Liver (tissue), 9 donors: ENCODE data around the gene CMIP. TPM values are rescaled to one million over a fixed set of nuclear protein-coding genes. Genes with fewer than 3 reads are reported as not detected.

ENCODE experiments used
- DNase-seq: peaks from one replicate; pipeline ENCODE4 v3.0.0-alpha.2; 2017; ENCODE audit warnings: low spot score
- H3K27ac ChIP-seq, 2 donors: one replicate each; pipeline ENCODE4 v1.7.0; 2013; ENCODE audit warnings: inconsistent platforms in 2 of 2, low read length in 2 of 2, control low read depth in 1 of 2, low read depth in 1 of 2, mild to moderate bottlenecking in 1 of 2
- H3K27me3 ChIP-seq, 4 donors: one replicate each; pipeline versions ENCODE4 v1.6.1 to v1.7.0; 2013; ENCODE audit warnings: low read length in 3 of 4, inconsistent platforms in 1 of 4, mild to moderate bottlenecking in 1 of 4, moderate library complexity in 1 of 4; ENCODE audit not compliant: control insufficient read depth in 4 of 4, insufficient read depth in 4 of 4
- H3K36me3 ChIP-seq, 4 donors: one replicate each; pipeline versions ENCODE4 v1.6.1 to v1.7.0; 2013; ENCODE audit warnings: low read length in 3 of 4, mild to moderate bottlenecking in 3 of 4, low read depth in 1 of 4, moderate library complexity in 1 of 4; ENCODE audit not compliant: control insufficient read depth in 4 of 4, insufficient read depth in 3 of 4
- H3K4me1 ChIP-seq, 4 donors: one replicate each; pipeline versions ENCODE4 v1.6.1 to v1.7.0; 2013; ENCODE audit warnings: low read length in 3 of 4, mild to moderate bottlenecking in 3 of 4, moderate library complexity in 1 of 4; ENCODE audit not compliant: control insufficient read depth in 4 of 4, insufficient read depth in 4 of 4
- H3K4me3 ChIP-seq, 3 donors: one replicate each; pipeline versions ENCODE4 v1.6.1 to v1.7.0; 2013; ENCODE audit warnings: low read length in 3 of 3, control low read depth in 1 of 3, low read depth in 1 of 3, mild to moderate bottlenecking in 1 of 3
- H3K9ac ChIP-seq, 2 donors: one replicate each; pipeline ENCODE4 v1.7.0; 2013; ENCODE audit warnings: low read length in 2 of 2, mild to moderate bottlenecking in 2 of 2, moderate library complexity in 2 of 2, control low read depth in 1 of 2, low read depth in 1 of 2
- H3K9me3 ChIP-seq, 4 donors: one replicate each; pipeline versions ENCODE4 v1.6.1 to v1.7.0; 2013; ENCODE audit warnings: low read length in 3 of 4; ENCODE audit not compliant: control insufficient read depth in 4 of 4
- EGR1 ChIP-seq, 2 donors: IDR thresholded peaks; 2 replicates each; pipeline ENCODE4 v1.6.1; 2016 to 2018; ENCODE audit warnings: antibody characterized with exemption in 2 of 2, low read depth in 2 of 2
- FOXA1 ChIP-seq: IDR thresholded peaks from 2 replicates; pipeline ENCODE4 v1.6.1; 2016; ENCODE audit warnings: antibody characterized with exemption
- FOXA2 ChIP-seq: IDR thresholded peaks from 2 replicates; pipeline ENCODE4 v1.6.1; 2016; ENCODE audit warnings: antibody characterized with exemption
- GABPA ChIP-seq, 2 donors: IDR thresholded peaks in 1 of 2; conservative IDR thresholded peaks in 1 of 2; 2 replicates each; pipeline ENCODE4 v1.6.1; 2016; ENCODE audit warnings: antibody characterized with exemption in 2 of 2, mild to moderate bottlenecking in 1 of 2, moderate library complexity in 1 of 2
- HNF4A ChIP-seq, 2 donors: conservative IDR thresholded peaks; 2 replicates each; pipeline ENCODE4 v1.6.1; 2016; ENCODE audit warnings: antibody characterized with exemption in 2 of 2, mild to moderate bottlenecking in 2 of 2
- HNF4G ChIP-seq: IDR thresholded peaks from 2 replicates; pipeline ENCODE4 v1.6.1; 2016; ENCODE audit warnings: antibody characterized with exemption
- JUND ChIP-seq, 2 donors: IDR thresholded peaks; 2 replicates each; pipeline ENCODE4 v1.6.1; 2016; ENCODE audit warnings: antibody characterized with exemption in 2 of 2
- NR2F2 ChIP-seq: IDR thresholded peaks from 2 replicates; pipeline ENCODE4 v1.6.1; 2016; ENCODE audit warnings: antibody characterized with exemption
- RAD21 ChIP-seq, 2 donors: IDR thresholded peaks; 2 replicates each; pipeline ENCODE4 v1.6.1; 2016; ENCODE audit warnings: antibody characterized with exemption in 2 of 2, mild to moderate bottlenecking in 2 of 2
- RXRA ChIP-seq, 2 donors: IDR thresholded peaks; 2 replicates each; pipeline ENCODE4 v1.6.1; 2017 to 2018; ENCODE audit warnings: antibody characterized with exemption in 2 of 2, mild to moderate bottlenecking in 1 of 2
- SP1 ChIP-seq: IDR thresholded peaks from 2 replicates; pipeline ENCODE4 v1.6.1; 2018; ENCODE audit warnings: antibody characterized with exemption, mild to moderate bottlenecking
- TAF1 ChIP-seq: conservative IDR thresholded peaks from 2 replicates; pipeline ENCODE4 v1.6.1; 2016; ENCODE audit warnings: antibody characterized with exemption, mild to moderate bottlenecking
- YY1 ChIP-seq: IDR thresholded peaks from 2 replicates; pipeline ENCODE4 v1.6.1; 2016; ENCODE audit warnings: antibody characterized with exemption, mild to moderate bottlenecking
- WGBS: extraction: QIAGEN DNeasy Blood & Tissue Kit; methylation state at CpG from one replicate; pipeline ENCODE4 v1.1.7; 2013; 5-methylcytosine and 5-hydroxymethylcytosine counted together
- polyA plus RNA-seq, 2 donors: library from polyadenylated mRNA; stranded (reverse) in 1 of 2; unstranded in 1 of 2; fragments of 200-250 nt in 1 of 2; fragments of >200 nt in 1 of 2; fragmentation: Nextera tagmentation in 1 of 2; extraction: Ambion mirVana in 1 of 2; gene quantifications; one replicate each; pipeline versions ENCODE4 v1.2.1 to v1.2.3, GENCODE V29; 2013 to 2015
- total RNA-seq, 2 donors: library from RNA; depleted of rRNA; stranded (reverse); fragments of >200 nt; gene quantifications; one replicate each; pipeline ENCODE4 v1.2.3, GENCODE V29; 2014
- TF ChIP-seq, protein P1 (sequence below): IDR thresholded peaks from 2 replicates; pipeline ENCODE4 v1.6.1; 2016; ENCODE audit warnings: antibody characterized with exemption
- TF ChIP-seq, protein P2 (sequence below): IDR thresholded peaks from 2 replicates; pipeline ENCODE4 v1.6.1; 2016; ENCODE audit warnings: antibody characterized with exemption
- TF ChIP-seq, protein P3 (sequence below): IDR thresholded peaks from 2 replicates; pipeline ENCODE4 v1.6.1; 2016; ENCODE audit warnings: antibody characterized with exemption
- TF ChIP-seq, protein P4 (sequence below): fragments of 150-350 bp; IDR thresholded peaks from 2 replicates; pipeline ENCODE4 v1.5.1; 2017; ENCODE audit warnings: improper control_type of control experiment, low read depth, low read length; ENCODE audit not compliant: missing input control
- TF ChIP-seq, protein P5 (sequence below): IDR thresholded peaks from 2 replicates; pipeline ENCODE4 v1.6.1; 2016; ENCODE audit warnings: antibody characterized with exemption, mild to moderate bottlenecking
- donor health status: healthy.
- donor health status: healthy.
- donor health status: healthy.
- donor health status: healthy.
- donor health status: healthy.

Gene CMIP
- total and polyA plus RNA-seq, 4 donors = 1.7 to 15.6 (median 10.1) TPM

DNA sequence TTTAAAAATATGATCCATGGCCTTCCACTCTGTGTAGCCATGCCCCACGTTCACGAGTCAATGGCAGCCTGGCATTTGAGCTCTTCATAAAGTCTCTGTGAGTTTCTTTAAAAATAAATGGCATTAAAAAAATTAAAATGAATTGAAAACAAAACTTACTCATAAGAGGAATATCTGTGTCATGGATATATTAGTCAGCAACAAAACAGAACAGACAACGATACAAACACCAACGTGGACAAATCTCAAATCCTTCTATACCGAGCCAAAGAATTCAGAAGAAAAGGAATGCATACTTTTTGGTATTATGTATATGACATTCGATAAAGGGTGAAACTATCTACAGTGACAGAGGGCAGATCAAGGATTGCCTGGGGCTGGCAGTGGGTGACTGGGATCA is 8.2 kb upstream of the CMIP start:
- no peak for DNase-seq
- no peaks in the 10 kb centered on the region for H3K9me3 ChIP-seq
- H3K27ac ChIP-seq = no peak overlapping the region
- no peak overlapping the region for H3K9ac ChIP-seq
- H3K36me3 ChIP-seq = no peaks in the 10 kb centered on the region
- TF ChIP-seq GABPA (IDR thresholded peaks at IDR 0.05 in 1 of 2, conservative IDR thresholded peaks at IDR 0.05 in 1 of 2) (no peak), HNF4A (conservative IDR thresholded peaks at IDR 0.05) (no peak), NR2F2 (no peak), HNF4G (no peak)
- WGBS = 95% methylated on average over 6 of the region's 6 CpGs
- H3K4me1 ChIP-seq = peaks cover 0 to 6% (median 2%) of the 10 kb centered on the region in 4 donors
- no peaks in the 10 kb centered on the region for H3K27me3 ChIP-seq
- no peak overlapping the region for H3K4me3 ChIP-seq

DNA sequence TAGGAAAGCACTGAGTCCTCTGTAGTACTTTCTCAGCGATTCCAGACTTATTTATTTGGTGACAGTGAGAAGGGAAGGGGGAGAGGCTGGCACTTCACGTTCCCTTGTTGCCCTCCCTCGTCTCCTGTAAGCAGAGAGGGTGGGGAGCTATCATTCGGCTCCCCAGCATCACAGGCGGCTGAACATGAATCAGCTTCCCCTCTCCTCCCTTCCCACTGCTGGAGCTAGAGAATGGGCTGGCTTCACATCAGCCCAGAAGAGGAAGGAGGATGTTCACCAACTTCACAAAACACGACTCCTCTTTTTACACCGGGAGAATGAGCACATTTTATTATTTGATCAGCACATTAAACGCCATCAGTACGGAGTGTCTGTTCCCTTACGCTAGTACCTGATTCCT is 6.7 kb upstream of the CMIP start:
- WGBS = 66% methylated on average over 10 of the region's 10 CpGs
- no peaks in the 10 kb centered on the region for H3K27me3 ChIP-seq
- no peak for TF ChIP-seq TAF1
- TF ChIP-seq EGR1 (IDR thresholded peaks at IDR 0.05; ENCODE audit: low read depth in 2 of 2) = no peak
- TF ChIP-seq NR2F2 = no peak
- no peak for TF ChIP-seq FOXA1
- TF ChIP-seq FOXA2 = no peak
- TF ChIP-seq HNF4A (conservative IDR thresholded peaks at IDR 0.05) = no peak
- TF ChIP-seq, protein P1, sequence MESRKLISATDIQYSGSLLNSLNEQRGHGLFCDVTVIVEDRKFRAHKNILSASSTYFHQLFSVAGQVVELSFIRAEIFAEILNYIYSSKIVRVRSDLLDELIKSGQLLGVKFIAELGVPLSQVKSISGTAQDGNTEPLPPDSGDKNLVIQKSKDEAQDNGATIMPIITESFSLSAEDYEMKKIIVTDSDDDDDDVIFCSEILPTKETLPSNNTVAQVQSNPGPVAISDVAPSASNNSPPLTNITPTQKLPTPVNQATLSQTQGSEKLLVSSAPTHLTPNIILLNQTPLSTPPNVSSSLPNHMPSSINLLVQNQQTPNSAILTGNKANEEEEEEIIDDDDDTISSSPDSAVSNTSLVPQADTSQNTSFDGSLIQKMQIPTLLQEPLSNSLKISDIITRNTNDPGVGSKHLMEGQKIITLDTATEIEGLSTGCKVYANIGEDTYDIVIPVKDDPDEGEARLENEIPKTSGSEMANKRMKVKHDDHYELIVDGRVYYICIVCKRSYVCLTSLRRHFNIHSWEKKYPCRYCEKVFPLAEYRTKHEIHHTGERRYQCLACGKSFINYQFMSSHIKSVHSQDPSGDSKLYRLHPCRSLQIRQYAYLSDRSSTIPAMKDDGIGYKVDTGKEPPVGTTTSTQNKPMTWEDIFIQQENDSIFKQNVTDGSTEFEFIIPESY = no peak
- TF ChIP-seq, protein P2, sequence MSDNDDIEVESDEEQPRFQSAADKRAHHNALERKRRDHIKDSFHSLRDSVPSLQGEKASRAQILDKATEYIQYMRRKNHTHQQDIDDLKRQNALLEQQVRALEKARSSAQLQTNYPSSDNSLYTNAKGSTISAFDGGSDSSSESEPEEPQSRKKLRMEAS = no peak
- TF ChIP-seq, protein P3, sequence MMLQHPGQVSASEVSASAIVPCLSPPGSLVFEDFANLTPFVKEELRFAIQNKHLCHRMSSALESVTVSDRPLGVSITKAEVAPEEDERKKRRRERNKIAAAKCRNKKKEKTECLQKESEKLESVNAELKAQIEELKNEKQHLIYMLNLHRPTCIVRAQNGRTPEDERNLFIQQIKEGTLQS = no peak
- TF ChIP-seq SP1 = no peak
- TF ChIP-seq, protein P4, sequence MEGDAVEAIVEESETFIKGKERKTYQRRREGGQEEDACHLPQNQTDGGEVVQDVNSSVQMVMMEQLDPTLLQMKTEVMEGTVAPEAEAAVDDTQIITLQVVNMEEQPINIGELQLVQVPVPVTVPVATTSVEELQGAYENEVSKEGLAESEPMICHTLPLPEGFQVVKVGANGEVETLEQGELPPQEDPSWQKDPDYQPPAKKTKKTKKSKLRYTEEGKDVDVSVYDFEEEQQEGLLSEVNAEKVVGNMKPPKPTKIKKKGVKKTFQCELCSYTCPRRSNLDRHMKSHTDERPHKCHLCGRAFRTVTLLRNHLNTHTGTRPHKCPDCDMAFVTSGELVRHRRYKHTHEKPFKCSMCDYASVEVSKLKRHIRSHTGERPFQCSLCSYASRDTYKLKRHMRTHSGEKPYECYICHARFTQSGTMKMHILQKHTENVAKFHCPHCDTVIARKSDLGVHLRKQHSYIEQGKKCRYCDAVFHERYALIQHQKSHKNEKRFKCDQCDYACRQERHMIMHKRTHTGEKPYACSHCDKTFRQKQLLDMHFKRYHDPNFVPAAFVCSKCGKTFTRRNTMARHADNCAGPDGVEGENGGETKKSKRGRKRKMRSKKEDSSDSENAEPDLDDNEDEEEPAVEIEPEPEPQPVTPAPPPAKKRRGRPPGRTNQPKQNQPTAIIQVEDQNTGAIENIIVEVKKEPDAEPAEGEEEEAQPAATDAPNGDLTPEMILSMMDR = no peak
- TF ChIP-seq, protein P5, sequence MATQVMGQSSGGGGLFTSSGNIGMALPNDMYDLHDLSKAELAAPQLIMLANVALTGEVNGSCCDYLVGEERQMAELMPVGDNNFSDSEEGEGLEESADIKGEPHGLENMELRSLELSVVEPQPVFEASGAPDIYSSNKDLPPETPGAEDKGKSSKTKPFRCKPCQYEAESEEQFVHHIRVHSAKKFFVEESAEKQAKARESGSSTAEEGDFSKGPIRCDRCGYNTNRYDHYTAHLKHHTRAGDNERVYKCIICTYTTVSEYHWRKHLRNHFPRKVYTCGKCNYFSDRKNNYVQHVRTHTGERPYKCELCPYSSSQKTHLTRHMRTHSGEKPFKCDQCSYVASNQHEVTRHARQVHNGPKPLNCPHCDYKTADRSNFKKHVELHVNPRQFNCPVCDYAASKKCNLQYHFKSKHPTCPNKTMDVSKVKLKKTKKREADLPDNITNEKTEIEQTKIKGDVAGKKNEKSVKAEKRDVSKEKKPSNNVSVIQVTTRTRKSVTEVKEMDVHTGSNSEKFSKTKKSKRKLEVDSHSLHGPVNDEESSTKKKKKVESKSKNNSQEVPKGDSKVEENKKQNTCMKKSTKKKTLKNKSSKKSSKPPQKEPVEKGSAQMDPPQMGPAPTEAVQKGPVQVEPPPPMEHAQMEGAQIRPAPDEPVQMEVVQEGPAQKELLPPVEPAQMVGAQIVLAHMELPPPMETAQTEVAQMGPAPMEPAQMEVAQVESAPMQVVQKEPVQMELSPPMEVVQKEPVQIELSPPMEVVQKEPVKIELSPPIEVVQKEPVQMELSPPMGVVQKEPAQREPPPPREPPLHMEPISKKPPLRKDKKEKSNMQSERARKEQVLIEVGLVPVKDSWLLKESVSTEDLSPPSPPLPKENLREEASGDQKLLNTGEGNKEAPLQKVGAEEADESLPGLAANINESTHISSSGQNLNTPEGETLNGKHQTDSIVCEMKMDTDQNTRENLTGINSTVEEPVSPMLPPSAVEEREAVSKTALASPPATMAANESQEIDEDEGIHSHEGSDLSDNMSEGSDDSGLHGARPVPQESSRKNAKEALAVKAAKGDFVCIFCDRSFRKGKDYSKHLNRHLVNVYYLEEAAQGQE = no peak
- TF ChIP-seq GABPA (IDR thresholded peaks at IDR 0.05 in 1 of 2, conservative IDR thresholded peaks at IDR 0.05 in 1 of 2) = no peak
- TF ChIP-seq JUND (IDR thresholded peaks at IDR 0.05) = no peak
- no peak for TF ChIP-seq YY1
- no peak for TF ChIP-seq HNF4G
- TF ChIP-seq RXRA (IDR thresholded peaks at IDR 0.05) = no peak
- TF ChIP-seq RAD21 (IDR thresholded peaks at IDR 0.05) = no peak
- no peak overlapping the region for H3K4me3 ChIP-seq
- no peaks in the 10 kb centered on the region for H3K9me3 ChIP-seq
- no peak overlapping the region for H3K27ac ChIP-seq
- H3K36me3 ChIP-seq = no peaks in the 10 kb centered on the region
- no peaks in the 10 kb centered on the region for H3K4me1 ChIP-seq
- DNase-seq = no peak
- no peak overlapping the region for H3K9ac ChIP-seq
